Measurements from ENCODE around the gene TNFSF9. TPM values are rescaled to one million over a fixed set of nuclear protein-coding genes. Genes with fewer than 3 reads are reported as not detected.

Gene TNFSF9
- total RNA-seq, 1 donor from 2014 or later, result 2.3 TPM

- Mint-ChIP-seq H3K4me3 (ENCODE audit: unreplicated experiment) (no peak overlapping the region), H3K9me3 (ENCODE audit: unreplicated experiment) (peaks cover 4% of the 10 kb centered on the region), H3K4me1 (ENCODE audit: low read depth, unreplicated experiment) (no peaks in the 10 kb centered on the region), H3K27me3 (ENCODE audit: low read depth, unreplicated experiment) (peaks cover 21% of the 10 kb centered on the region), H3K36me3 (ENCODE audit: low read depth, unreplicated experiment) (no peaks in the 10 kb centered on the region), H3K27ac (ENCODE audit: unreplicated experiment) (no peak overlapping the region)
- Histone ChIP-seq H3K9me3 (ENCODE audit: insufficient read depth, low read depth, low read length) (peaks cover 5% of the 10 kb centered on the region), H4K20me1 (ENCODE audit: insufficient read depth, low read length) (peaks cover 7% of the 10 kb centered on the region), H3K27me3 (ENCODE audit: insufficient read depth, low read length) (peaks cover 9% of the 10 kb centered on the region), H3K4me1 (ENCODE audit: insufficient read depth, low read length) (peaks cover 5% of the 10 kb centered on the region), H3K4me3 (ENCODE audit: insufficient read depth, low read depth, low read length) (no peak overlapping the region), H3K9ac (ENCODE audit: low read length) (no peak overlapping the region), H3K79me2 (ENCODE audit: insufficient read depth, low read length) (no peaks in the 10 kb centered on the region), H2AFZ (ENCODE audit: low read depth, low read length) (no peak overlapping the region), H3K27ac (ENCODE audit: low read depth, low read length) (no peak overlapping the region), H3K36me3 (ENCODE audit: insufficient read depth, low read length) (no peaks in the 10 kb centered on the region), H3K4me2 (ENCODE audit: low read length) (no peak overlapping the region)
- FAIRE-seq (no peak), DNase-seq (ENCODE audit: low read depth) (no peak)
- no peak for TF ChIP-seq CTCF (IDR thresholded peaks at IDR 0.05; ENCODE audit: insufficient read depth, low read depth, low read length)
- TF ChIP-seq EZH2 (IDR thresholded peaks at IDR 0.05; ENCODE audit: insufficient read depth, low read length), result no peak
These were observed 4.8 kb downstream of the TNFSF9 start for GRCh38 chr19:6535558-6536137.

GRCh38 chr19:6539514-6539913, 8.7 kb downstream of the TNFSF9 start:
- H3K36me3 ChIP-seq (ENCODE audit: insufficient read depth, low read length), result no peaks in the 10 kb centered on the region
- TF ChIP-seq EZH2 (IDR thresholded peaks at IDR 0.05; ENCODE audit: insufficient read depth, low read length) (no peak), CTCF (IDR thresholded peaks at IDR 0.05; ENCODE audit: insufficient read depth, low read depth, low read length) (no peak)
- no peaks in the 10 kb centered on the region for H3K36me3 Mint-ChIP-seq (ENCODE audit: low read depth, unreplicated experiment)
- no peak overlapping the region for H3K27ac Mint-ChIP-seq (ENCODE audit: unreplicated experiment)
- DNase-seq (ENCODE audit: low read depth), result no peak
- no peak for FAIRE-seq
- H3K4me1 Mint-ChIP-seq (ENCODE audit: low read depth, unreplicated experiment), result no peaks in the 10 kb centered on the region
- H3K27ac ChIP-seq (ENCODE audit: low read depth, low read length), result no peak overlapping the region
- H3K4me3 ChIP-seq (ENCODE audit: insufficient read depth, low read depth, low read length), result no peak overlapping the region
- peaks cover 5% of the 10 kb centered on the region for H3K9me3 Mint-ChIP-seq (ENCODE audit: unreplicated experiment)
- H3K4me2 ChIP-seq (ENCODE audit: low read length), result no peak overlapping the region
- H3K27me3 ChIP-seq (ENCODE audit: insufficient read depth, low read length), result no peaks in the 10 kb centered on the region
- H3K4me3 Mint-ChIP-seq (ENCODE audit: unreplicated experiment), result no peak overlapping the region
- H3K9me3 ChIP-seq (ENCODE audit: insufficient read depth, low read depth, low read length), result peaks cover 3% of the 10 kb centered on the region
- no peak overlapping the region for H2AFZ ChIP-seq (ENCODE audit: low read depth, low read length)
- H4K20me1 ChIP-seq (ENCODE audit: insufficient read depth, low read length), result no peaks in the 10 kb centered on the region
- no peaks in the 10 kb centered on the region for H3K4me1 ChIP-seq (ENCODE audit: insufficient read depth, low read length)
- no peak overlapping the region for H3K9ac ChIP-seq (ENCODE audit: low read length)
- peaks cover 11% of the 10 kb centered on the region for H3K27me3 Mint-ChIP-seq (ENCODE audit: low read depth, unreplicated experiment)
- H3K79me2 ChIP-seq (ENCODE audit: insufficient read depth, low read length), result no peaks in the 10 kb centered on the region

- Histone ChIP-seq H3K4me2 (ENCODE audit: low read length) (no peak overlapping the region), H3K27ac (ENCODE audit: low read depth, low read length) (no peak overlapping the region), H3K9me3 (ENCODE audit: insufficient read depth, low read depth, low read length) (no peaks in the 10 kb centered on the region), H4K20me1 (ENCODE audit: insufficient read depth, low read length) (no peaks in the 10 kb centered on the region), H3K4me1 (ENCODE audit: insufficient read depth, low read length) (no peaks in the 10 kb centered on the region), H3K79me2 (ENCODE audit: insufficient read depth, low read length) (no peaks in the 10 kb centered on the region), H3K9ac (ENCODE audit: low read length) (no peak overlapping the region), H3K27me3 (ENCODE audit: insufficient read depth, low read length) (no peaks in the 10 kb centered on the region), H3K36me3 (ENCODE audit: insufficient read depth, low read length) (no peaks in the 10 kb centered on the region), H3K4me3 (ENCODE audit: insufficient read depth, low read depth, low read length) (no peak overlapping the region), H2AFZ (ENCODE audit: low read depth, low read length) (no peak overlapping the region)
- no peak for FAIRE-seq
- no peak for TF ChIP-seq EZH2 (IDR thresholded peaks at IDR 0.05; ENCODE audit: insufficient read depth, low read length)
- TF ChIP-seq CTCF (IDR thresholded peaks at IDR 0.05; ENCODE audit: insufficient read depth, low read depth, low read length), result no peak
- peaks cover 8% of the 10 kb centered on the region for H3K27me3 Mint-ChIP-seq (ENCODE audit: low read depth, unreplicated experiment)
- no peaks in the 10 kb centered on the region for H3K4me1 Mint-ChIP-seq (ENCODE audit: low read depth, unreplicated experiment)
- H3K9me3 Mint-ChIP-seq (ENCODE audit: unreplicated experiment), result peaks cover 11% of the 10 kb centered on the region
- H3K4me3 Mint-ChIP-seq (ENCODE audit: unreplicated experiment), result no peak overlapping the region
- no peaks in the 10 kb centered on the region for H3K36me3 Mint-ChIP-seq (ENCODE audit: low read depth, unreplicated experiment)
- H3K27ac Mint-ChIP-seq (ENCODE audit: unreplicated experiment), result no peak overlapping the region
- no peak for DNase-seq (ENCODE audit: low read depth)
These were observed 10.3 kb downstream of the TNFSF9 start for GRCh38 chr19:6540918-6541689.
